ENCODE results near the gene MYL12B. TPM values are rescaled to one million over a fixed set of nuclear protein-coding genes. Genes with fewer than 3 reads are reported as not detected.

The MYL12B gene
- total RNA-seq, 3 donors from 2014 or later, result 305 to 371 (median 335) TPM

DNA sequence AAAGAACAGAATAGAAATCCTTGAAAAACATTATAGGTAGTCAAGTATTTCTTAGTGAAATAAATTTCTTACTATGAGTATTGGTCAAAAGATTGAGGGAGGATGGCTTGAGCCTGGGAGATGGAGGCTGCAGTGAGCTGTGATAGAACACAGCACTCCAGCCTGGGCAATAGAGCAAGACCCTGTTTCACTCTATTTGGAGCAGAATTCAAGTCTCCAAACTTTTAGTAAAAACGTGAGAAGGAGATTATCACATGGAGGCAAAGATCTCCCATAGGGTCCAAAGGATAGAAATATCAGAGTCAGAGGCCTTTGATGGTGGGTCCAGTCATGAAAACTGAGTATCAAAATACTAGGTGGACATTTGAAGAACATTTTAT is 16.8 kb upstream of the MYL12B start:
- Histone ChIP-seq H3K9me3 (no peaks in the 10 kb centered on the region), H3K36me3 (no peaks in the 10 kb centered on the region), H3K27me3 (no peaks in the 10 kb centered on the region), H3K27ac (peak overlapping the region; percentile 99 to 100), H3K4me3 (peak overlapping the region; percentile 94 to 99 (median 98)), H3K4me1 (peaks cover 0 to under 1% of the 10 kb centered on the region in 2 donors)
- TF ChIP-seq POLR2A (IDR thresholded peaks at IDR 0.05) (no peak), POLR2AphosphoS5 (IDR thresholded peaks at IDR 0.05) (no peak)
- TF ChIP-seq, protein P1, sequence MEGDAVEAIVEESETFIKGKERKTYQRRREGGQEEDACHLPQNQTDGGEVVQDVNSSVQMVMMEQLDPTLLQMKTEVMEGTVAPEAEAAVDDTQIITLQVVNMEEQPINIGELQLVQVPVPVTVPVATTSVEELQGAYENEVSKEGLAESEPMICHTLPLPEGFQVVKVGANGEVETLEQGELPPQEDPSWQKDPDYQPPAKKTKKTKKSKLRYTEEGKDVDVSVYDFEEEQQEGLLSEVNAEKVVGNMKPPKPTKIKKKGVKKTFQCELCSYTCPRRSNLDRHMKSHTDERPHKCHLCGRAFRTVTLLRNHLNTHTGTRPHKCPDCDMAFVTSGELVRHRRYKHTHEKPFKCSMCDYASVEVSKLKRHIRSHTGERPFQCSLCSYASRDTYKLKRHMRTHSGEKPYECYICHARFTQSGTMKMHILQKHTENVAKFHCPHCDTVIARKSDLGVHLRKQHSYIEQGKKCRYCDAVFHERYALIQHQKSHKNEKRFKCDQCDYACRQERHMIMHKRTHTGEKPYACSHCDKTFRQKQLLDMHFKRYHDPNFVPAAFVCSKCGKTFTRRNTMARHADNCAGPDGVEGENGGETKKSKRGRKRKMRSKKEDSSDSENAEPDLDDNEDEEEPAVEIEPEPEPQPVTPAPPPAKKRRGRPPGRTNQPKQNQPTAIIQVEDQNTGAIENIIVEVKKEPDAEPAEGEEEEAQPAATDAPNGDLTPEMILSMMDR (IDR thresholded peaks at IDR 0.05), result no peak
- no peak for DNase-seq (ENCODE audit: low spot score in 2 of 2)
- intact Hi-C loops (cut with DNase I; ENCODE audit: low total_unique reads), result no loop called here

DNA sequence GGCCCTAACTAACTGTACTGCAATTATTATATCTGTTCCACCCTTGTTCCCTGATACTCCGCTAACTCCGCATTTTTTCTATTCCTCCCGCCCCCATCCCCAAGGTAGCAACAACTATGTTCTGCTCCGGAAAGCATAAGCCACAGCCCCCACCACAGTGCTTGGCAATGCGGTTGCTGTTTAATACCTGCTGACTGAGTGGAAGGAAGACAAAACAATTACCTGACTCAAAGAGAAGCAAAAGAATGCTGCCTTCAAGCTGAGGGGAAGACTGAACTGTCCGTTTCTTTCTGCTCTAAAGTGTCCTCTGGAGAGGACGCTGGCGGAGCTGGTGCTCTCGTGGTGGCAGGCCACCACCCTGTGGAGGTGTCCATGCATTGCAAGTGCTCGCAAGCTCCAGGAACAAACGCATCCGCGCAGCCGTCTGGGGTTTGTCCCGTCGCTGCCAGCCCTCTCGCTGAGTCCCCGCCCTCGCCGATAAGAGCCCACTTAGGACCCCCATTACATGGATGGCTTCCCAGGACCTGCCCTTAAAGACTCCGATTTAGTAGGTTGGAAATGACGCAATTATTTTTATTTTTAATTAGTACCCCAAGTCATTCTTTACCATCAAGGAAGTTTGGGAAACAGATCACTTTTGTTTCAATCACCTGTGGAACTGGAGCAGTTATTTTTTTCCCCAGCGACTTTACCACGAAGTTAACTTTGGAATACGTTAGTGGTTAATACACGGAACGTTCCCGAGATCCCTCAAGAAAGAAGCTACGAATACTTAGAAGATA is 15.9 kb upstream of the MYL12B start:
- Histone ChIP-seq H3K4me3 (peak overlapping the region; percentile 94 to 99 (median 98)), H3K36me3 (no peaks in the 10 kb centered on the region), H3K9me3 (no peaks in the 10 kb centered on the region), H3K27me3 (no peaks in the 10 kb centered on the region), H3K4me1 (peaks cover 0 to 5% of the 10 kb centered on the region in 2 donors), H3K27ac (peak overlapping the region; percentile 99 to 100)
- intact Hi-C loops (cut with DNase I; ENCODE audit: low total_unique reads), result no loop called here
- TF ChIP-seq POLR2A (IDR thresholded peaks at IDR 0.05) (peak; percentile 19), POLR2AphosphoS5 (IDR thresholded peaks at IDR 0.05) (peak; percentile 71 to 85 (median 74))
- TF ChIP-seq, protein P1 (IDR thresholded peaks at IDR 0.05), result peak; percentile 85 to 97 (median 95)
- DNase-seq (ENCODE audit: low spot score in 2 of 2), result peak; percentile 86 to 87

DNA sequence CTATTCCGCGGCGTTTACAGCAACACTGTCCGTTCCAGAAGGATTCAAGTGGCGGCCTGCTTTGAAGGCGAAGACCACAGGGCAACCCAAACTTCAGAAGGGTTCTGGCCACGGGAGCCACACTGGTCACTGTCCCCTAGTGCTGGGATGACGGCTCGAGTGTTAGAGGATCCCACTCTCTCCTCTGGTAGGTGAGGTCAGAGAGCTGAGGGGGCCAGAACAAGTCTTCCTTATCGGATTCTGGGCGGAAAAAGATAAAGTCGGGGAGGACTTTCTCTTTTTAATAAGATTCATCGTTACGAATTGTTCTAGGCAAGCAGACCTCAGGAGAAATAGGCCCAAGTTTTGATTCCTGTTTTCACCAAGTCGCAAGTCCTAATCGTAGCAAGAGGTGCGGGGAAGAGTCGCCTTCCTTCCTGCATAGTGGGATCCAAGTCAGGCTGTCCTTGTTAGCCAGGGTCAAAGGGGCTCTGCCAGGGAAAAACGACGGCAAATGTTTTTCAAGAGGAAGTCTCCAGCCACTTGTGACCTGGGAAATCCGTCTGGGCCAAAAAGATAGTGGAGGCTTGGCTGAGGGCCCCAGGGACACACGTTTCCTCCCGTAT is 15.2 kb upstream of the MYL12B start:
- H3K9me3 ChIP-seq, result no peaks in the 10 kb centered on the region
- H3K36me3 ChIP-seq, result no peaks in the 10 kb centered on the region
- H3K4me1 ChIP-seq, result peaks cover under 1 to 5% of the 10 kb centered on the region in 2 donors
- DNase-seq (ENCODE audit: low spot score in 2 of 2), result no peak
- intact Hi-C loops (cut with DNase I; ENCODE audit: low total_unique reads), result no loop called here
- peak overlapping the region; percentile 94 to 99 (median 98) for H3K4me3 ChIP-seq
- TF ChIP-seq, protein P1 (IDR thresholded peaks at IDR 0.05), result no peak
- TF ChIP-seq POLR2AphosphoS5 (IDR thresholded peaks at IDR 0.05), result no peak
- no peak for TF ChIP-seq POLR2A (IDR thresholded peaks at IDR 0.05)
- no peaks in the 10 kb centered on the region for H3K27me3 ChIP-seq
- H3K27ac ChIP-seq, result peak overlapping the region; percentile 99 to 100

DNA sequence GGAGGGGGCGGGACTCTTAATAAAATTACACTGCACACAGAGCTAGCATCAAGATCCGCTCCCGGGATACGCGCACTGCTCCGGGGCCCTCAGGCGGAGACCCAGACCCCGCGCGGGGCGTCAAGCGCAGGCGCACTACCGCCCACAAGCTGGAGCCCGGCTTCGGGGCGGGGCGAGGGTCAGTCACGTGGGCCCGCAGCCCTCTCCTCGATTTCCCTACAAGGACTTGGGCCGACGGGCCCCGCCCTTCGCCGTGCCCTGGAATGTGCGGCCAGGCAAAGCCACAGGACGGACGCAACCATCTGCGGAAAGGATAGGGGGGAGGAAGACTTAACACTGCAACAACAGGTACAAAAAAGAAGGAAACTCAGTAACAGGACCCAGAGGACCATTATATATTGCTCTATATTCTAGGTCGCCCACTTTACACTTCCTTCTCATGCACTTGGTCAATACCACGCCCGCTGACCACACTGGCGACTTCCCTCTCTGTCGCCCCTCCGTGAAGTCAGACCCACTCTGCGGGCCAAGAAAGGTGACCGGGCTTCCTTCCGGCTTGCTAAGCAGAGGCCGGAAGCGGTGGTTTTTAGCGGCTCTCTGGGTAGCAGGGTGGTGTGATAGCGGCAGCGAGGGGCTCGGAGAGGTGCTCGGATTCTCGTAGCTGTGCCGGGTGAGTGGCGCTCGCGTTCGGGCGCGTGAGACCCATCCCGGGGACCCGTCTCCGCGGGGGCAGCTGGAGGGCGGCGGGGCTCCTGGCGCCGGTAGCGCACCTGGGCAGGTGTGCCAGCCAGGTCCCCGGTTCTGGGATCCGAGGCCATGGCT is 14.5 kb upstream of the MYL12B start, which contains the start of gene MYL12A:
Gene MYL12A, plus strand, starts transcription at position 562 of the 822 bp plus-strand sequence. CDS start 5,447 bp downstream, outside the sequence.
- peak; percentile 79 to 95 (median 90) for TF ChIP-seq POLR2AphosphoS5 (IDR thresholded peaks at IDR 0.05)
- TF ChIP-seq, protein P1 (IDR thresholded peaks at IDR 0.05), result peak in 1 of 3 donors; percentile 6
- TF ChIP-seq POLR2A (IDR thresholded peaks at IDR 0.05), result peak; percentile 93
- H3K27ac ChIP-seq, result peak within 1 kb of the TSS; percentile 99 to 100
- H3K4me1 ChIP-seq, result peaks cover 4 to 5% of the 10 kb centered on the region in 2 donors
- peak within 1 kb of the TSS; percentile 94 to 99 (median 98) for H3K4me3 ChIP-seq
- peak; percentile 96 to 98 for DNase-seq (ENCODE audit: low spot score in 2 of 2)
- H3K9me3 ChIP-seq, result no peaks in the 10 kb centered on the region
- H3K27me3 ChIP-seq, result no peaks in the 10 kb centered on the region
- H3K36me3 ChIP-seq, result no peaks in the 10 kb centered on the region
- intact Hi-C loops (cut with DNase I; ENCODE audit: low total_unique reads), result no loop called here
